Gastrocnemius medialis (tissue), 4 donors: Measurements from ENCODE around the gene R3HDM2.

Source experiments
- CTCF ChIP-seq, 5 experiments: fragments of 450-650 bp in 3 of 5; fragments of 200-600 bp in 2 of 5; sonication (generic) in 2 of 5; IDR thresholded peaks in 4 of 5; conservative IDR thresholded peaks in 1 of 5; 1 replicate in 4 of 5; 2 replicates in 1 of 5; pipeline ENCODE4 v1.5.1; 2016 to 2019; ENCODE audit warnings: antibody characterized with exemption in 5 of 5, mild to moderate bottlenecking in 3 of 5, moderate library complexity in 3 of 5
- POLR2A ChIP-seq, 2 donors: fragments of 450-650 bp; IDR thresholded peaks; one replicate each; pipeline ENCODE4 v1.6.1; 2017; ENCODE audit warnings: antibody characterized with exemption in 2 of 2, mild to moderate bottlenecking in 2 of 2, moderate library complexity in 2 of 2

- no peak for TF ChIP-seq CTCF (IDR thresholded peaks at IDR 0.05 in 4 of 5, conservative IDR thresholded peaks at IDR 0.05 in 1 of 5)
- TF ChIP-seq POLR2A (IDR thresholded peaks at IDR 0.05) = no peak
Observed at GRCh38 chr12:57472391-57472790, 41.5 kb upstream of the R3HDM2 start.
